Forelimb muscle (tissue), 1 donor: ENCODE data around the gene ABCD3. TPM values are rescaled to one million over a fixed set of nuclear protein-coding genes. Genes with fewer than 3 reads are reported as not detected.
"Not testable (repeated sequence)": the region's sequence is repeated elsewhere in the genome, so short reads cannot be mapped to it uniquely, and the experiment has no call there.

Experiments used
- DNase-seq: peaks from one replicate; pipeline ENCODE4 v3.0.0-alpha.2; 2013; ENCODE audit warnings: low read depth
- polyA plus RNA-seq: library from polyadenylated mRNA; unstranded; fragments of 120-200 nt; gene quantifications from one replicate; pipeline ENCODE4 v1.2.1, GENCODE V29; 2013; ENCODE audit not compliant: insufficient read length

Gene ABCD3
- polyA plus RNA-seq, result 22.0 TPM

DNA sequence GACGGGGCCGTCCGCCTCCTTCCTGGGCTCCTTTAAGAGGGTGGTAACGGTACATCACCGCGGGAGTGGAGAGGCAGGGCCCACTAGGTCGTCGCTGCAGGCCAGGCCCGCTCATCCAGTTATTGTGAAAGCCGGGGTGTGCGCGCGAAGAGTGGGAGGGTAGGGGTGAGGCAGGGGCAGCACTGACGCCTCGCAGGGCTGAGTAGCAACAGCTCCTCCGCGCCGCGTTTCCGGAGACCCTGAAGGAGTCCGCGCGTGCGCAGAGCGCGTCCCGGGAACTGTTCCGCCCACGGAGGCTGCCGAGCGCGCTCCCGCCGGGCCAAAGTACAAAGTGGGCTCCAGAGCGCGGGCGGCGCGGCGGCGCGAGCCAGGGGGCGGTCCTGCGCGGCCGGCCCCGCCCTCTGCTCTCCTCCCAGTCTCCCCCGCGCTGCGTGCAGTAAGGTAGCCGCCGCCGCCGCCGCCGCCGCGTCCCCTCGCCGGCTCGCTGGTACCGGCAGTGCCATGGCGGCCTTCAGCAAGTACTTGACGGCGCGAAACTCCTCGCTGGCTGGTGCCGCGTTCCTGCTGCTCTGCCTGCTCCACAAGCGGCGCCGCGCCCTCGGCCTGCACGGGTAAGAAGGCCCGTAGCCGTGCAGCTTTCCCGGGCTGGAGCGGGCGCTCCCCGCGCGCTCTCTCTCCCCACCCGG lies at the start of gene ABCD3:
ABCD3 (plus strand) TSS at position 412 of the 686 bp plus-strand sequence; CDS start at position 502, 90 bp downstream.
- DNase-seq, result peak; percentile 95

DNA sequence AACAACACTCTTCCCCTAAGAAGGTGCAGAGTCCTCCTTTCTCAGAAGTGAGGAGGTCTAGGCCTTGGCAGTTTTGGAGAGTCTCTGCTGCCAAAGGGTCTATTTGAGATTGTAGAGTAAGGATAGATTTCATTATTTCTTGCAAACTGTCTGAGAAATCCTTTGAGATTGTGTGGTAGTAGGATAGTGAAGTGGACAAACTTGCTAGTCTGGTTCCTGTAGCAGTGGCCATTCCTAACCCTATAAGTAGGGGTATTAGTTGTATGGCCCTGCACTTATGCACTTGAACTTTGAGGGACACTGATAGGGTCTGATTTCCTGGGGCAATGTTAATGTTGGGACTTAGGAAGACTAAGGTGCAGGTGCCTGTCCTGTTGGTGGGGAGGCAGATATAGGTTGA lies 45.4 kb upstream of the ABCD3 start:
- DNase-seq, result not testable (repeated sequence)

DNA sequence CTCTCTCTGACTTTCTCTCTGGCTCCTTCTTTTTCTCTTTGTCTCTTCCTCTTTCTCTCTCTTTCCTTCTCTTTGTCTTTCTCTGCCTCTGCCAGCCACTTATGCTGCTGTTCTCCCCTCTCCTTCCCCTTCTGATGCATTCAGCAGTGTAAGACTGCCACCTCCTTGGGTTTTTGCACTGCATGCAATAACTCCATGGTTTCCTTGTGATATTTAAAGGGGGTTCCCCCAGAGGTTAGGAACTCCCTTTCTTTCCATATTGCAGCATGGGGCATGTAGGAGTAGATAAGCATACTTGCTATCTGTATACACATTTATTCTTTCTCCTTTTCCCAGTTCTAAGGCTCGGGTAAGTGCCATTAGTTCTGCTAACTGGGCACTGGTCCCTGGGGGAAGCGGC lies 44.9 kb upstream of the ABCD3 start:
- DNase-seq, result not testable (repeated sequence)

DNA sequence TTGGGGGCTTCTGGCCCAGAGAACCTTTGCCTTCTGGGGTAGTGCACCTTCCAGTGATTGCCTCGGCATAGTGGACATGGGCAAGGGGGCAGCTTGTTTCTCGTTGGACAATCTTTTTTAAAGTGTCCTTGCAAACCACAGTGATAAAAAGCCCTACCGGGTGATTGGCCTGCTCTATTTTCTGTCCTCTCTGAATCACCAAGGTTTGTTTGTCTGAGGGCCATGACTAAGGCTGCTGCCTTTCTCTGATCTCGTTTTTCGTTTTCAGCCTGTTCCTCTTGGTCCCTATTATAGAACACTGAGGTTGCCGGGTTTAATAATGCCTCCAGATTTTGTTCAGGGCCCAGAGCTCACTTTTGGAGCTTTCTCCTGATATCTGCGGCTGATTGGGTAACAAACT lies 42.5 kb upstream of the ABCD3 start:
- not testable (repeated sequence) for DNase-seq

DNA sequence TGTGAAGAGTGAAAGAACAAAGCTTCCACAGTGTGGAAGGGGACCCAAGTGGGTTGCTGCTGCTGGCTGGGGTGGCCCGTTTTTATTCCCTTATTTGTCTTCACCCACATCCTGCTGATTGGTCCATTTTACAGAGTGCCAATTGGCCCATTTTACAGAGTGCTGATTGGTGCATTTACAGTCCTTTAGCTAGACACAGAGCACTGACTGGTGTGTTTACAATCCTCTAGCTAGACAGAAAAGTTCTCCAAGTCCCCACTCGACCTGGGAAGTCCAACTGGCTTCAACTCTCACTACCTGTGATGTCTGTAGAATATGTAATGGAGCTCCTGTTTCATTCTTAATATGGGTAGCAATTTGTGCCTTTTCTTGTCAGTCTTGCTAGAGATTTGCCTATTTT lies 39.7 kb upstream of the ABCD3 start:
- DNase-seq, result not testable (repeated sequence)

DNA sequence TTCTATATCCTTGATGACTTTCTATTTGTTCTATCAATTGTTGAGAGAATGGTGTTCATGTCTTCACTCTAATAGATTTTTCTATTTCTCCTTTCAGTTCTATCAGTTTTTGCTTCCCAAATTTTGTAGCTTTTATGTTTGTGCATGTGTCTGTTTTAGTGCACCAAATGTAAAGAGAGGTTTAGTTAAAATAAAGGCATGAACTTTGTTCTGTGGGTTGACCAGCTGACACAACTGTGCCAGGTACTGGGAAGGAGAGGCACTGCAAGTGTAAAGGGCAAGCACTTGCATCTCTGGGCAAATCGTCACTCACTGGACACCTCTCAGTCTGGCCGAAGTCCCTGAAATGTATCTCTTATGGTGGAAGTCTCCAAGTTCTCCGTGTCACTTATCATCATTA lies 38.6 kb upstream of the ABCD3 start:
- DNase-seq, result no peak

DNA sequence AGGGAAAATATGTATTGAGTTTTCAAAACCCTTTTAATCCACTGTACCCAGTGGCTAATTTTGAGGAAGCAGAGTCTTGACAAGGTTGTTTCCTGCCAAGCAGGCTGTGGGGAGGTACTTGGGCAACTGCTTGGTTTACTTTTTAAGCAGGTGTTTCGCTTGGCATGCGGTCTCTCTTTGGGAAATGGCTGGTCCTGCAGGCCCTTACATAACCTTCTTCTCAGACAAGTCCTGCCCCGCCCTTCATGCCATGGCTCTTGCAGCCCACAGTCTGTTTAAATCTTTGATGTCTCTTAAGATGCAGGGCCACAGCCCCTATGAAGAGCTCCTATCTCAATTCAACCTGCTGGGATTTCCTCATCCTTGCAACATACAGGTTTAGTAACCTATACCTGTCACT lies 36.0 kb upstream of the ABCD3 start:
- DNase-seq, result no peak

DNA sequence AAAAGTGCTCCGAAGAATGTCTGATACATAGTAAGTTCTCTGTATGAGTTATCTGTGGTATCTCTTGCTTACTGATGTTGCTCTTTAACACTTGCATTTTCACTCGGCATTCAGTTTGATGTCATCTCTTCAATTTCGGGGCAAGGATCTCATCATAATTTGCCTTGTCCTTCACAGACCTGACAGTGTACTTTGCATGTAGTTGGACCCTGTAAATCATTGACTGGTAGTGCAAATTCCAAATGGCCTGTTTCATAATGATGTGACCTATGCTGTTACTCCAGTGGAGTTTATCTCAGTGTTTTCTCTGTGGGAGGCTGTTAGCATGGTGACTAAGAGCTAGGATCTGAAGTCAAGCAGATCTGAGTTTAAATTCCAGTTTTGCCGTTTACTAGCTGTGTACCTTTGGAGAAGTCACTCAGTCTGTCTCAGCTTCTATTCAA lies 34.2 kb upstream of the ABCD3 start:
- DNase-seq, result no peak

DNA sequence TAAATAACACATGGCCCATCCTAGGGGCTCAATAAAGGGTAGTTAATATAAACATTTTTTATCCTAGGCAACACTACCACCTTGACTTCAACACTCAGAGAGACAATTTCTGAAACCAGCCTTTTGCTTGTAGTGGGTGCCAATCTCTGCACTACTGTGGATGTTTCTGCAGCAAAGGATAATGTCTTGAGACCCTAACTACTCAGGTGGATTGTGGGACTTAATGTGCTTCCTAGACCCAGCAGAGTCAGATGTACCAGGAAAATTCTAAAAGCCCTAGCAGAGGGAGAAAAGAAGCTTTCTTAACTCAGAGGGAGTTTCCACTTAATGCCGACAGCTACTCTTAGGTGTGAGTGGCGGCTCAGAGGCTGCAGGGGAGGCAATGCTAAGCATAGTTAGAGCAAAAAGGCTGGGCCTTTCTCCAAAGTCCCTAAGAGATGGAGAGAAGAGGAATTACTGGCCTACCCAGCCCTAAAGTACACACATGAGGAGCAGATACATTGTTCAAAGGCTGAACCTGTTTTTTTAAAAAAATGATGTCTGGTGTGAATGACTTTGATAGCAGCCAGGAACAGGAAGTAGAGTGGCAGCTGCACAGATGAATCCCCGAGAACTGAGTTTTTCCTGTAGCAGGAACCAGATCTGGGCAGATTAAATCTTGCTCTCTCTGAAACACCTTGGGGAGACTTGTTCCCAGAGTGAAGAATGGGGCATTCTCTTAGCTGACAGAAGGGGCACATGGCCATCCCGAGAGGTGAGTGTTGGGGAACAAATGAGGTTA lies 33.5 kb upstream of the ABCD3 start:
- no peak for DNase-seq

DNA sequence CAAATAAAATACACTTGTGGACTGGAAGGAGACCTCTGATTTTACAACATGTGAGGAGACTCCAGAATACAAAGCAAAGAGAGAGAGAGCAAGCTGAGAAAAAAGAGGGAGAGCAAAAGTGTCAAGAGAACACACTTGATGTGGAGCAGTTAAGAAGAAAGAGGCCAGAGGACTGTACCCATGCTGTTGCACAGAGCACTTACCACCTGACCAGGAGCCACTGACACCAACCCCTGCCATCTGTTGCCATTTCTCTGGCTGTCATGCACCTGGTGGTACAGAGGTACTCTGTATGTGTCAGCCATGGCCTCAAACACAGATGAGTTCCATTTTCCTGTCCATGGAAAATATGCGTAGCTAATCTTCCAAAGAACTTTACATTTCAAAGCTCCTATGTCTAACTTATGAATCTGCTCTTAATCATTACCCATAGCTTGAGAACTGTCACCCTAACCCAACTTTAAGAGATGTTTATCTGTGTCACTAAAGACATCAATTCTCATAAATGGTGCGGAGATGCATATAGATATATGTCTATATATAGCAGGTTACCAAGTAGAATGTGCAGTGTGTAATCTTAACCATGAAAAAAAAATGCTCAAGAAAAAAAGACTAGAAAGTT lies 32.8 kb upstream of the ABCD3 start:
- DNase-seq, result no peak

DNA sequence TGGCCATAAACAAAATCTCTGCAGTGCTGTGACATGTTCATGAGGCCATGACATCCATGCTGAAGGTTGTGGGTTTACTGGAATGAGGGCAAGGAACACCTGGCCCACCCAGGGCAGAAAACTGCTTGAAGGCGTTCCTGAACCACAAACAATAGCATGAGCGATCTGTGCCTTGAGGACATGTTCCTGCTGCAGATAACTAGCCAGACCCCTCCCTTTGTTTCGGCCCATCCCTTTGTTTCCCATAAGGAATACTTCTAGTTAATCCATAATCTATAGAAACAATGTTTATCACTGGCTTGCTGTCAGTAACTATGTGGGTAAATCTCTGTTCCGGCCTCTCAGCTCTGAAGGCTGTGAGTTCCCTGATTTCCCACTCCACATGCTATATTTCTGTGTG lies 28.9 kb upstream of the ABCD3 start:
- DNase-seq, result no peak

DNA sequence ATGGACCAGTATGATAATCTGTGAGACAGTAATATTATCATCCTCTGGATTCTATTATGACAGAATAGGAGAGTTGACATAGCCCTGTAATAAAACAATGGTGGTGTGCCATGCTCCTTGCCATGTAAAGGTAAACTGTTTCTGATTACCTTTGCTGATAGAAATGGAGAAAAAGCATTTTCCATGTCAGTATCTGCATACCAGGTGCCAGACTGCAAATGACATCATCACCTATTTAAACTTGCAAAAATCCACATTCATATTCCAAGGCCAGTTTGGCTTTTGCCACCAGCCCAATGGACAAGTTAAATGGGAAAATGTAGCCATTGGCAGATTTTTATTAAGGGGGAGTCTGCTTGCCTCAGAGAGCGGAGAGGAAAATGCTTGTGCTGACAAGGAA lies 23.9 kb upstream of the ABCD3 start:
- DNase-seq, result no peak

DNA sequence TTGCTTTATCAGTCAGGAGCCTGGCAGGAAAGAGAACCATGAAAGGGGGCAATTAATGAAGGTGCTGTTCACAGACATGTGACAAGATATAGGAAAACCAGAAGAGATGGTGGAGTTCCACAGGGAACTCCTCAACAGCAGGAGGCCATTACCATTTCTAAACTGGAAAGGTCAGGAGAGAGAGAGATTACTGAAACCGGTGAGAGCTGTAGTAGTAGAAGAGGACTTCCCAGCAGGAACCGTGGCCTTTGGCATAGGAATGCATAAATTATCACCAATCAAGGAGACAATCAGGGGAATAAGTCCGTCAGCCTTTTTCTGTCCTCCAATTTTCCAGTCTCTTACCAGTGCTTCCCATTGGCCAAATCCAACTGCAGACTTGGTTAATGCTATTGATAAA lies 23.0 kb upstream of the ABCD3 start:
- DNase-seq, result no peak

DNA sequence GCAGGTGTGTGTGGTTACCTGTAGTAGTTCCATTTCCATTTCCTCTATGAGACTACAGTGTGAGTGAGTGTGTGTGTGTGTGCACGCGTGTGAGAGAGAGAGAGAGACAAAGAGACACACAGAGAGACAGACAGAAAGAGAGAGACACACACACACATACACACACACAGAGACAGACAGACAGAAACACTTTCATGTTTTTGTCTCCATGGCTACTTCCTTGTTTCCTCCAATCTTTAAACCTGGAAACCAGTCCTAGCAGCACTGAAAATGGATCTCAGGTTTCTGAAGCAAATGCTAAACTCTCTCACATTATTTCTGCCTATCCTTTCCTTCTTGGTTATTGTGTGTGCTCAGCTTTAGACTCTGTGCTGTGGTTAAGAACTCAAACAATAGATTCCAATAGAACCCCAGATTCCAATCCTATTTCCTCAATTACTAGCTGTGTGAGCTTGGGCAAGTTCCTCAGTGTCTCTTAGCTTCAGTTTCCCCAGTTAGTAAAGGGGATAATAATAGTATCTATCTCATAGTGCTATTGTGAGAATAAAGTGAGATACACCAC lies 22.4 kb upstream of the ABCD3 start:
- DNase-seq, result no peak

DNA sequence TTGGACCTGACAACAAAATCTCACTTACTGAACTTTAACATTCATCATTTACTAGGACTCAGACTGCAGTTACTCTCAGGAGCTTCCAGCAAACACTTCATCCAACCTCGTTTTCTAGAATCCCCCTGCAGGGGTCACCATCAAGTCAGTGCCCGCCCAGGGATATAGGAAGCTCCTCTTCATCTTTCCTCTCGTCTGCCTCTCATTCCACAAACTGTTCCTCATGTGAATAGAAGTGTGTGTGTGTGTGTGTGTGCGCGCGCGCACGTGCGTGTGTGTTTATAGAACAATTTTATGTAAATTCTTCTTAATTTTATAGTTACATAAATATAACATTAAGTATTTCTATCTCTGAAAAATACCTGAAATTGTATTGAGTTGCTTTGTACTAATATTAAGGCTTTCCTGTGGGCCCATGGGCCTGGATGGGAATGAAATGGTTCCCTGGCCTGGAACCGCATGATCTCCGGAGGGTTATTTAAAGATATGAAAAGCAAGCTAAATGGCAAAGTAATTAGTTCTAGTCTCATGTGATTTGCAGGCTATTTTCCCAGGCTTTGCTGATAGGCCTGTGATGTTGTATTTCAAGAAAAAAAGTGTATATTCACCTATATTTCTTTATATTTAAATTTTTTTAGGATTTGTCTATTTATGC lies 21.7 kb upstream of the ABCD3 start:
- no peak for DNase-seq

DNA sequence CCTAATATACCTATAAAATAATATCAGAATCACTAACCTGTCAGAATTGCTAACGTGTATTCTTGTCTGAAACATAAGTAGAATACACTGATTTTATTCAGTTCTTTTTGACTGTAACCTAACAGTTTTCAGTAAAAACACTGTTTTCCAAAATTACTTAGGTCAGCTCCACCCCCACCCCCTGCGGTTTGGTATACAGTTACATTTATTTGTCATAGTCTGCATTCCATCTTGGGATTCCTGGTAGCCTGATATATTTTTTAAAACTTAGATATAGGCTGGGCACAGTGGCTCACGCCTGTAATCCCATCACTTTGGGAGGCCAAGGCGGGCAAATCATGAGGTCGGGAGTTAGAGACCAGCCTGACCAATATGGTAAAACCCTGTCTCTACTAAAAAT lies 19.8 kb upstream of the ABCD3 start:
- DNase-seq, result no peak

DNA sequence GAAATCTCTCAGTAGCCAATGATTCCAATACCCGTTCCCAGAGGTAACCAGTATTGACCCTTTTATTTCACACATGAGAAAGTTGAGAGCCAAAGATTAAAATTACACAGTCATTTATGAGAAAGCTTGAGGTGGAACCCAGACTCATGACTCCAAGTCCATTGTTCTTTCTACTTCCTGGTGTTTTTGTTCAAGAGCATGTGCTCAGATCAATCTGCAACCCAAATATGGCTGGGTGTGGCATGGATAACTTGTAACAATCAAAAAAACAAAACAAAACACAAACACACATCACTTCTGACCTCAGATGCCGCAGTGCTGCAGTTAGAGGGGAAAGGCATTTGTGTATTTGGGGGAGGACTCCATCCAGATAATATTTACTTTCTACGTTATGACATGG lies 18.7 kb upstream of the ABCD3 start:
- no peak for DNase-seq

DNA sequence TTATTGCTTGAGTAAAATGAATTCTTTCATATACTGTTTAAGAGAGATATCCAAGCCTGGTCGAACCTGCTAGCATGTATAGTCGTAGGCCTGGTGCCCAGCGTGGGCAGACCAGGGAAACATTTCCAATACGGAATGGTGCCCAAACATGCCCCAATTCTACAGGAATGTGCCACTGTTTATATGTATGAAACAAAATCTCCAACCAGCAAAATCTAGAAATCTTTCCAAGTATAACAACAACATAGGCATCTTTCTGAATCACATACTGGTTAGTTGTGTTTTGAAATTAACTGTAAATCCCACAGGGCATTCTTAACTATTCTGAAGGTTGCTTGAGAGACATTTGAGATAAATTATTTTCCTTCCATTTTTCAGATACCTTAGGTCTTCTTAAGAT lies 17.0 kb upstream of the ABCD3 start:
- no peak for DNase-seq

DNA sequence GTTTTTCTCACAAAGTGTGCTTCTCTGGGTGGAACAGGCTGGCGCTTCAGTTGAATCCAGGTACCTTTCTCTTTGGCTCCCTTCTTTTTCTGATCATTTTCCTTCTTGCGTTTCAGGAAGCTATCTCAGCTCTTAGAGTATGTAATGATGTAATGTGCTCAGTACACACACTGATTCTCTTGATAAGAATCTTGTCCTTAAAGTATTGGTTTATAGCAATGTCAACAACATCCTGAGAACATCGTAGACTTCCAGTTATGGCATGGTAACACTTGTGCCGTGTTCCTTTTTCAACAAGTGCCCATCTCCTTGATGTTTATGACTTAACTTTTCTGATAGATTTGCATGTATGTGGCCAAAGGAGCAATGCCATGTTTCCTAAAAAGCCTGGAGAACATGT lies 11.7 kb upstream of the ABCD3 start:
- DNase-seq, result no peak

DNA sequence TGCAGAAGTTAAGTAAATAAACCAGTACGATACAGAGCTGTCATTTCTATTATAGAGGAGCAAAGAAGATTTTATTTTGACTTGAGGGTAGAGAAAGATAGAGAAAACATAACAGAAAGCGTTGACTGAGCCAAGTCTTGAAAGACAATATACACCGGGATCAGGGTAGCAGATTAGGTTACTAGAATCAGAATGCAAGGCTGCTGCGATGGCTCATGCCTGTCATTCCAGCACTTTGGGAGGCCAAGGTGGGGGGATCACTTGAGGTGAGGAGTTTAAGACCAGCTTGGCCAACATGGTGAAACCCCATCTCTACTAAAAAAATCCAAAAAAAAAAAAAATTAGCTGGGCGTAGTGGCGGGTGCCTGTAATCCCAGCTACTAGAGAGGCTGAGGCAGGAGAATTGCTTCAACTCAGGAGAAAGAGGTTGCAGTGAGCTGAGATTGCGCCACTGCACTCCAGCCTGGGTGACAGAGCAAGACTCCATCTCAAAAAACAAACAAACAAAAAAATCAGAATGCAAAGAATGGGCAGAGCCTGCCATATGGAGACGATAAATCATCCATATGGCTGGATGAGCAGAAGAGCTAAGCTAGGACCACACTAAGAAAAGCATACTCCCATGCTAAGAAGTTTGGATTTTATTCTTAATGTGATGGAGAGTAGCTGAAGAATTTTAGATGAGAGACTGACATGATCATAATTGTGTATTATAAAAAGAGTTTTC lies 9.9 kb upstream of the ABCD3 start:
- no peak for DNase-seq

DNA sequence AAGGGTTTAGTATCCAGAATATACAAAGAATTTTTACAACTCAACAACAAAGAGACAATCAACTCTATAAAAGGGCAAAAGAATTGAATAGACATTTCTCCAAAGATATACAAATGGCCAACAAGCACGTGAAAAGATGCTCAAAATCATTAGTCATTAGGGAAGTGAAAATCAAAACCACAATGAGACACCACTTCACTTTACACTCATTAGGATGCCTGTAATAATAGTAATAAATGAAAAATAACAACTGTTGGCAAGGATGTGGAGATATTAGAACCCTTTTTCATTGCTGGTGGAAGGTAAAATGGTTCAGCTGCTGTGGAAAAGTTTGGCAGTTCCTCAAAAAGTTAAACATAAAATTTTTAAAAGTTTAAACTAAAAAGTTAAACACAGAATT lies 7.0 kb upstream of the ABCD3 start:
- DNase-seq, result no peak
